H9 (cell line): Measurements from ENCODE around the gene NOXRED1. TPM values are rescaled to one million over a fixed set of nuclear protein-coding genes. Genes with fewer than 3 reads are reported as not detected.

Experiments
- DNase-seq: peaks from one replicate; pipeline ENCODE4 v3.0.0-alpha.2; 2017
- H2AFZ ChIP-seq: one replicate; pipeline ENCODE4 v1.6.1; 2013; ENCODE audit warnings: mild to moderate bottlenecking, low read length, control low read depth, moderate library complexity
- H2AK5ac ChIP-seq: 2 replicates; pipeline ENCODE4 v1.6.1; 2013; ENCODE audit warnings: low read length, control low read depth, mixed read lengths; ENCODE audit not compliant: insufficient read length
- H2BK120ac ChIP-seq: one replicate; pipeline ENCODE4 v1.6.1; 2013; ENCODE audit warnings: low read depth, mild to moderate bottlenecking, low read length, control low read depth, inconsistent platforms; ENCODE audit not compliant: poor library complexity, severe bottlenecking
- H2BK12ac ChIP-seq: 2 replicates; pipeline ENCODE4 v1.6.1; 2013; ENCODE audit warnings: low read length, control low read depth, mixed read lengths, low read depth; ENCODE audit not compliant: insufficient read length
- H2BK15ac ChIP-seq: 2 replicates; pipeline ENCODE4 v1.6.1; 2013; ENCODE audit warnings: low read depth, low read length, control low read depth
- H2BK20ac ChIP-seq: one replicate; pipeline ENCODE4 v1.6.1; 2013; ENCODE audit warnings: low read depth, mild to moderate bottlenecking, low read length, control low read depth, inconsistent platforms; ENCODE audit not compliant: poor library complexity, severe bottlenecking
- H2BK5ac ChIP-seq: 2 replicates; pipeline ENCODE4 v1.6.1; 2013; ENCODE audit warnings: low read length, control low read depth, mixed read lengths; ENCODE audit not compliant: insufficient read length
- H3K14ac ChIP-seq: 2 replicates; pipeline ENCODE4 v1.6.1; 2013; ENCODE audit warnings: low read length, control low read depth; ENCODE audit not compliant: insufficient read depth
- H3K18ac ChIP-seq: 2 replicates; pipeline ENCODE4 v1.6.1; 2013; ENCODE audit warnings: low read depth, mild to moderate bottlenecking, mixed read lengths, low read length, control low read depth; ENCODE audit not compliant: insufficient read length
- H3K23ac ChIP-seq: 2 replicates; pipeline ENCODE4 v1.6.1; 2013; ENCODE audit warnings: low read length, control low read depth, mixed read lengths, low read depth; ENCODE audit not compliant: insufficient read length
- H3K23me2 ChIP-seq: 2 replicates; pipeline ENCODE4 v1.6.1; 2013; ENCODE audit warnings: low read depth, mild to moderate bottlenecking, mixed read lengths, low read length, control low read depth; ENCODE audit not compliant: insufficient read length, poor library complexity, severe bottlenecking
- H3K27ac ChIP-seq: 2 replicates; pipeline ENCODE4 v1.5.1; 2013; ENCODE audit warnings: low read length, control low read depth, mixed read lengths, low read depth; ENCODE audit not compliant: insufficient read length
- H3K27me3 ChIP-seq: 2 replicates; pipeline ENCODE4 v1.6.1; 2013; ENCODE audit warnings: low read length, control low read depth, inconsistent platforms; ENCODE audit not compliant: insufficient read depth
- H3K4ac ChIP-seq: 2 replicates; pipeline ENCODE4 v1.6.1; 2013; ENCODE audit warnings: low read depth, mild to moderate bottlenecking, control low read depth, inconsistent platforms, low read length, moderate library complexity
- H3K4me1 ChIP-seq: 2 replicates; pipeline ENCODE4 v1.6.1; 2013; ENCODE audit warnings: low read length, control low read depth, inconsistent platforms; ENCODE audit not compliant: insufficient read depth
- H3K4me2 ChIP-seq: 2 replicates; pipeline ENCODE4 v1.6.1; 2013; ENCODE audit warnings: low read length, control low read depth, mixed read lengths; ENCODE audit not compliant: insufficient read length, insufficient read depth
- H3K56ac ChIP-seq: 2 replicates; pipeline ENCODE4 v1.6.1; 2013; ENCODE audit warnings: low read depth, mild to moderate bottlenecking, mixed read lengths, low read length, control low read depth; ENCODE audit not compliant: insufficient read length
- H3K79me1 ChIP-seq: 2 replicates; pipeline ENCODE4 v1.6.1; 2013; ENCODE audit warnings: low read depth, mild to moderate bottlenecking, moderate library complexity, low read length, control low read depth, inconsistent platforms; ENCODE audit not compliant: insufficient read depth, poor library complexity, severe bottlenecking
- H3K79me2 ChIP-seq: 2 replicates; pipeline ENCODE4 v1.6.1; 2013; ENCODE audit warnings: low read length, control low read depth, inconsistent platforms; ENCODE audit not compliant: insufficient read depth
- H3K9ac ChIP-seq: 2 replicates; pipeline ENCODE4 v1.6.1; 2013; ENCODE audit warnings: low read length, control low read depth, mixed read lengths; ENCODE audit not compliant: insufficient read length; ENCODE audit errors: extremely low read depth
- H3K9me3 ChIP-seq: one replicate; pipeline ENCODE4 v1.6.1; 2013; ENCODE audit warnings: low read depth, low read length, inconsistent platforms; ENCODE audit not compliant: control insufficient read depth
- H3T11ph ChIP-seq: one replicate; pipeline ENCODE4 v1.6.1; 2013; ENCODE audit warnings: mild to moderate bottlenecking, low read length, control low read depth, inconsistent platforms
- H4K20me1 ChIP-seq: one replicate; pipeline ENCODE4 v1.6.1; 2013; ENCODE audit not compliant: control insufficient read depth, insufficient read length, insufficient read depth
- H4K5ac ChIP-seq: 2 replicates; pipeline ENCODE4 v1.6.1; 2013; ENCODE audit warnings: low read depth, mild to moderate bottlenecking, mixed read lengths, low read length, control low read depth; ENCODE audit not compliant: insufficient read length
- H4K8ac ChIP-seq: replicated peaks from 2 replicates; pipeline ENCODE4 v1.6.1; 2013; ENCODE audit warnings: low read length, control low read depth, mixed read lengths, low read depth; ENCODE audit not compliant: insufficient read length
- H4K91ac ChIP-seq: 2 replicates; pipeline ENCODE4 v1.6.1; 2013; ENCODE audit warnings: low read depth, mild to moderate bottlenecking, moderate library complexity, mixed read lengths, low read length, control low read depth; ENCODE audit not compliant: insufficient read length
- H3K27ac Mint-ChIP-seq, 3 experiments: 2 replicates in 2 of 3; 3 replicates in 1 of 3; pipeline ENCODE4 v1.8.0; 2020 to 2021; ENCODE audit warnings: mixed read lengths in 3 of 3, mild to moderate bottlenecking in 1 of 3, moderate library complexity in 1 of 3
- H3K27me3 Mint-ChIP-seq: 2 replicates; pipeline ENCODE4 v1.8.0; 2021; ENCODE audit warnings: low read depth, mild to moderate bottlenecking, moderate library complexity, mixed read lengths
- H3K36me3 Mint-ChIP-seq, 3 experiments: 2 replicates in 2 of 3; 3 replicates in 1 of 3; pipeline ENCODE4 v1.8.0; 2020 to 2021; ENCODE audit warnings: low read depth in 3 of 3, mixed read lengths in 3 of 3; ENCODE audit not compliant: insufficient read depth in 1 of 3
- H3K4me1 Mint-ChIP-seq, 2 experiments: 2 replicates each; pipeline ENCODE4 v1.8.0; 2020; ENCODE audit warnings: mixed read lengths in 2 of 2
- H3K4me3 Mint-ChIP-seq, 2 experiments: 2 replicates in 1 of 2; 3 replicates in 1 of 2; pipeline ENCODE4 v1.8.0; 2020 to 2021; ENCODE audit warnings: mild to moderate bottlenecking in 2 of 2, mixed read lengths in 2 of 2, moderate library complexity in 1 of 2
- H3K9me3 Mint-ChIP-seq, 2 experiments: 2 replicates in 1 of 2; 3 replicates in 1 of 2; pipeline ENCODE4 v1.8.0; 2020; ENCODE audit warnings: mild to moderate bottlenecking in 2 of 2, mixed read lengths in 2 of 2, moderate library complexity in 1 of 2
- CTCF ChIP-seq: fragments of 200-600 bp; sonication (generic); conservative IDR thresholded peaks from 3 replicates; pipeline ENCODE4 v1.8.0; 2021; ENCODE audit warnings: antibody characterized with exemption, mild to moderate bottlenecking
- WGBS: extraction: QIAGEN DNeasy Blood & Tissue Kit; methylation state at CpG from one replicate; pipeline ENCODE4 v1.1.7; 2013; ENCODE audit warnings: missing lambda C conversion rate, low lambda C conversion rate, mixed read lengths; ENCODE audit not compliant: insufficient read length; ENCODE audit errors: extremely low coverage; 5-methylcytosine and 5-hydroxymethylcytosine counted together
- total RNA-seq: library from RNA; stranded (reverse); gene quantifications from 2 replicates; pipeline ENCODE4 v1.2.1, GENCODE V29; 2021

The NOXRED1 gene
- total RNA-seq, 1 experiment from 2014 or later = not detected

- H3K23ac ChIP-seq = no peak overlapping the region
- TF ChIP-seq CTCF = no peak
- no peak overlapping the region for H2BK5ac ChIP-seq
- H3K79me2 ChIP-seq = no peaks in the 10 kb centered on the region
- DNase-seq = no peak
- H3K4ac ChIP-seq = no peak overlapping the region
- Mint-ChIP-seq H3K27ac (no peak overlapping the region), H3K9me3 (no peaks in the 10 kb centered on the region), H3K27me3 (peaks cover 2% of the 10 kb centered on the region), H3K36me3 (no peaks in the 10 kb centered on the region), H3K4me3 (no peak overlapping the region), H3K4me1 (peaks cover 7 to 8% of the 10 kb centered on the region in 2 experiments)
- H3K4me1 ChIP-seq = peaks cover 4% of the 10 kb centered on the region; the same call in 1 of the 2 replicates
- H4K91ac ChIP-seq = no peak overlapping the region
- no peak overlapping the region for H2BK120ac ChIP-seq
- H3K56ac ChIP-seq = no peak overlapping the region
- H3K14ac ChIP-seq = no peak overlapping the region
- no peak overlapping the region for H4K5ac ChIP-seq
- no peaks in the 10 kb centered on the region for H4K20me1 ChIP-seq
- no peak overlapping the region for H2AK5ac ChIP-seq
- no peak overlapping the region for H3T11ph ChIP-seq
- no peak overlapping the region for H3K27ac ChIP-seq
- H4K8ac ChIP-seq = no peak overlapping the region
- no peak overlapping the region for H2BK12ac ChIP-seq
- H2BK20ac ChIP-seq = no peak overlapping the region
- H3K9ac ChIP-seq = peak overlapping the region; percentile 67
- H3K79me1 ChIP-seq = no peaks in the 10 kb centered on the region
- H3K23me2 ChIP-seq = peaks cover 13% of the 10 kb centered on the region
- no peak overlapping the region for H2BK15ac ChIP-seq
- H3K4me2 ChIP-seq = peak overlapping the region; percentile 98
- H3K9me3 ChIP-seq = no peaks in the 10 kb centered on the region
- H3K27me3 ChIP-seq = no peaks in the 10 kb centered on the region
- no CpG with 5 or more reads among the region's 10 CpGs for WGBS
- peak overlapping the region; percentile 99 for H2AFZ ChIP-seq
- H3K18ac ChIP-seq = no peak overlapping the region
Measured at GRCh38 chr14:77377502-77377844, 45.9 kb downstream of the NOXRED1 start.
